Natural killer cell (primary cell): Measurements from ENCODE around the gene NR5A2. TPM values are rescaled to one million over a fixed set of nuclear protein-coding genes. Genes with fewer than 3 reads are reported as not detected.

Source experiments
- ATAC-seq, 3 donors: fragments of 150-1000 bp in 2 of 3; fragments of 200-7000 bp in 1 of 3; cut with Tn5 transposase; 1 replicate in 1 of 3; 2 replicates in 2 of 3; pipeline ENCODE4 v1.10.0; 2021; ENCODE audit warnings: mild to moderate bottlenecking in 2 of 3, moderate library complexity in 2 of 3
- DNase-seq, 2 donors: peaks; one replicate each; pipeline versions ENCODE4 v3.0.0 to v3.0.0-alpha.2; 2013 to 2021; ENCODE audit warnings: mixed read lengths in 1 of 2
- H3K27ac ChIP-seq: one replicate; pipeline ENCODE4 v1.5.1; 2013; ENCODE audit warnings: mild to moderate bottlenecking, low read length
- H3K27me3 ChIP-seq: one replicate; pipeline ENCODE4 v1.6.1; 2013; ENCODE audit warnings: low read length; ENCODE audit not compliant: control insufficient read depth, insufficient read depth
- H3K36me3 ChIP-seq: one replicate; pipeline ENCODE4 v1.6.1; 2013; ENCODE audit warnings: low read length; ENCODE audit not compliant: control insufficient read depth, insufficient read depth
- H3K4me1 ChIP-seq: one replicate; pipeline ENCODE4 v1.6.1; 2013; ENCODE audit warnings: low read length; ENCODE audit not compliant: control insufficient read depth, insufficient read depth
- H3K4me3 ChIP-seq: one replicate; pipeline ENCODE4 v1.5.1; 2013; ENCODE audit warnings: low read length
- H3K9me3 ChIP-seq: one replicate; pipeline ENCODE4 v1.6.1; 2013; ENCODE audit warnings: low read length; ENCODE audit not compliant: control insufficient read depth, insufficient read depth
- H3K27ac Mint-ChIP-seq, 2 donors: one replicate each; pipeline ENCODE4 v1.8.0; 2022; ENCODE audit warnings: mild to moderate bottlenecking in 2 of 2, mixed read lengths in 2 of 2, moderate library complexity in 1 of 2
- H3K27me3 Mint-ChIP-seq, 2 donors: one replicate each; pipeline ENCODE4 v1.8.0; 2022; ENCODE audit warnings: low read depth in 2 of 2, mixed read lengths in 2 of 2
- H3K36me3 Mint-ChIP-seq: one replicate; pipeline ENCODE4 v1.8.0; 2022; ENCODE audit warnings: mixed read lengths
- H3K4me1 Mint-ChIP-seq, 2 donors: one replicate each; pipeline ENCODE4 v1.8.0; 2022; ENCODE audit warnings: mixed read lengths in 2 of 2
- H3K4me3 Mint-ChIP-seq: one replicate; pipeline ENCODE4 v1.8.0; 2022; ENCODE audit warnings: mild to moderate bottlenecking, moderate library complexity, mixed read lengths
- H3K9me3 Mint-ChIP-seq, 2 donors: one replicate each; pipeline ENCODE4 v1.8.0; 2022; ENCODE audit warnings: mixed read lengths in 2 of 2
- WGBS: methylation state at CpG from one replicate; pipeline ENCODE4 v1.1.7; 2013; ENCODE audit warnings: missing lambda C conversion rate; ENCODE audit not compliant: insufficient coverage; 5-methylcytosine and 5-hydroxymethylcytosine counted together
- intact Hi-C: fragments of 100-400 bp; cut with micrococcal nuclease; formaldehyde crosslinking; loops from one replicate; pipeline ENCODE4 v1.14.2; 2022
- total RNA-seq, 4 donors: library from RNA; stranded (reverse); fragments of 120-200 nt in 1 of 4; gene quantifications; one replicate each; pipeline versions ENCODE4 v1.2.3 to v1.2.4, GENCODE V29; 2013 to 2022
- TF ChIP-seq, protein P1 (sequence below): fragments of 200-600 bp; IDR thresholded peaks from one replicate; pipeline ENCODE4 v1.8.0; 2022; ENCODE audit warnings: antibody characterized with exemption

Gene NR5A2
- total RNA-seq, 3 donors from 2014 or later (not counting 1 experiment from before 2014, with no cell fraction given): not detected

GRCh38 chr1:200090252-200091159, 63.0 kb downstream of the NR5A2 start:
- 85% methylated on average over 4 of the region's 5 CpGs for WGBS

GRCh38 chr1:200095057-200095577, 67.6 kb downstream of the NR5A2 start:
- ATAC-seq (no peak), DNase-seq (no peak)
- intact Hi-C loops: no loop called here
- TF ChIP-seq, protein P1, sequence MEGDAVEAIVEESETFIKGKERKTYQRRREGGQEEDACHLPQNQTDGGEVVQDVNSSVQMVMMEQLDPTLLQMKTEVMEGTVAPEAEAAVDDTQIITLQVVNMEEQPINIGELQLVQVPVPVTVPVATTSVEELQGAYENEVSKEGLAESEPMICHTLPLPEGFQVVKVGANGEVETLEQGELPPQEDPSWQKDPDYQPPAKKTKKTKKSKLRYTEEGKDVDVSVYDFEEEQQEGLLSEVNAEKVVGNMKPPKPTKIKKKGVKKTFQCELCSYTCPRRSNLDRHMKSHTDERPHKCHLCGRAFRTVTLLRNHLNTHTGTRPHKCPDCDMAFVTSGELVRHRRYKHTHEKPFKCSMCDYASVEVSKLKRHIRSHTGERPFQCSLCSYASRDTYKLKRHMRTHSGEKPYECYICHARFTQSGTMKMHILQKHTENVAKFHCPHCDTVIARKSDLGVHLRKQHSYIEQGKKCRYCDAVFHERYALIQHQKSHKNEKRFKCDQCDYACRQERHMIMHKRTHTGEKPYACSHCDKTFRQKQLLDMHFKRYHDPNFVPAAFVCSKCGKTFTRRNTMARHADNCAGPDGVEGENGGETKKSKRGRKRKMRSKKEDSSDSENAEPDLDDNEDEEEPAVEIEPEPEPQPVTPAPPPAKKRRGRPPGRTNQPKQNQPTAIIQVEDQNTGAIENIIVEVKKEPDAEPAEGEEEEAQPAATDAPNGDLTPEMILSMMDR: no peak
- Histone ChIP-seq H3K9me3 (no peaks in the 10 kb centered on the region), H3K4me3 (no peak overlapping the region), H3K27me3 (no peaks in the 10 kb centered on the region), H3K27ac (no peak overlapping the region), H3K4me1 (no peaks in the 10 kb centered on the region), H3K36me3 (no peaks in the 10 kb centered on the region)
- Mint-ChIP-seq H3K36me3 (no peaks in the 10 kb centered on the region), H3K4me3 (no peak overlapping the region), H3K9me3 (no peaks in the 10 kb centered on the region), H3K27me3 (peaks cover 3 to 7% of the 10 kb centered on the region in 2 donors), H3K4me1 (no peaks in the 10 kb centered on the region), H3K27ac (no peak overlapping the region)
- no CpG with 5 or more reads among the region's 2 CpGs for WGBS

More at GRCh38 chr1:200090252-200091159, 63.0 kb downstream of the NR5A2 start:
- H3K27me3 Mint-ChIP-seq: peaks cover 15 to 25% of the 10 kb centered on the region in 2 donors
- Histone ChIP-seq H3K9me3 (no peaks in the 10 kb centered on the region), H3K27ac (no peak overlapping the region), H3K4me3 (no peak overlapping the region), H3K27me3 (no peaks in the 10 kb centered on the region), H3K4me1 (no peaks in the 10 kb centered on the region), H3K36me3 (no peaks in the 10 kb centered on the region)
- no peaks in the 10 kb centered on the region for H3K4me1 Mint-ChIP-seq
- H3K4me3 Mint-ChIP-seq: no peak overlapping the region
- no peak overlapping the region for H3K27ac Mint-ChIP-seq
- no peaks in the 10 kb centered on the region for H3K9me3 Mint-ChIP-seq
- DNase-seq: peak in 1 of 2 donors; percentile 14
- ATAC-seq: no peak
- no peaks in the 10 kb centered on the region for H3K36me3 Mint-ChIP-seq
- intact Hi-C loops: no loop called here
- TF ChIP-seq, protein P1: no peak

DNA sequence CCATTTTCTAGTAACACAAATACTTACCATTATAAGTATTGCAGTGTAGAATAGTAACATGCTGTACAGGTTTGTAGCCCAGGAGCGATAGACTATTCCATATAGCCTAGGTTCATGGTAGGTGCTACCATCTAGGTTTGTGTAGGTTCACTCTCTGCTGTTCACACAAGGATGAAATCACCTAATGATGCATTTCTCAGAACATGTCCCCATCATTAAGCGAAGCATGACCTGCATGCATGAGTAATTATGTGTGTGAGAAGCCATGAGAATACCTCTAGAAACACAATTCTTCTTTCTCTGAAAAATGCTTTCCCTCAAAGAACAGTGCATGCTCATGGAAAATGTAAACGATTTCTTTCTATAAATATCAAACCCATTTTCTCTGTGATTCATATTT, 69.3 kb downstream of the NR5A2 start:
- no peak overlapping the region for H3K27ac Mint-ChIP-seq
- no peaks in the 10 kb centered on the region for H3K9me3 ChIP-seq
- no peaks in the 10 kb centered on the region for H3K4me1 ChIP-seq
- no peaks in the 10 kb centered on the region for H3K36me3 Mint-ChIP-seq
- intact Hi-C loops: no loop called here
- TF ChIP-seq, protein P1: no peak
- H3K4me3 Mint-ChIP-seq: no peak overlapping the region
- H3K27ac ChIP-seq: no peak overlapping the region
- H3K27me3 ChIP-seq: no peaks in the 10 kb centered on the region
- peaks cover 3 to 7% of the 10 kb centered on the region in 2 donors for H3K27me3 Mint-ChIP-seq
- ATAC-seq (no peak), DNase-seq (no peak)
- no peaks in the 10 kb centered on the region for H3K9me3 Mint-ChIP-seq
- no peaks in the 10 kb centered on the region for H3K4me1 Mint-ChIP-seq
- WGBS: 85% methylated on average over 2 of the region's 3 CpGs
- no peak overlapping the region for H3K4me3 ChIP-seq
- H3K36me3 ChIP-seq: no peaks in the 10 kb centered on the region
